HL-60 (cell line): ENCODE results near the gene KRT38.

Source experiments
- DNase-seq, 2 experiments: peaks; one replicate each; pipeline ENCODE4 v3.0.0-alpha.2; 2010 to 2020; ENCODE audit warnings: low read depth in 1 of 2, low spot score in 1 of 2
- H3K27ac ChIP-seq: fragments of 250-450 bp; sonication (Bioruptor Pico); replicated peaks from 2 replicates; pipeline ENCODE4 v1.5.1; 2020; ENCODE audit warnings: mild to moderate bottlenecking, moderate library complexity
- H3K27me3 ChIP-seq: fragments of 250-450 bp; sonication (Bioruptor Pico); 2 replicates; pipeline ENCODE4 v1.5.1; 2021; ENCODE audit warnings: mild to moderate bottlenecking, moderate library complexity; ENCODE audit not compliant: insufficient read depth, poor library complexity, severe bottlenecking
- H3K4me3 ChIP-seq: replicated peaks from 2 replicates; pipeline ENCODE4 v1.5.1; 2011; ENCODE audit warnings: mild to moderate bottlenecking, control low read depth, low read length; ENCODE audit not compliant: insufficient read depth
- CTCF ChIP-seq: IDR thresholded peaks from one replicate; pipeline ENCODE4 v1.5.1; 2011; ENCODE audit warnings: low read length, control low read depth, inconsistent platforms; ENCODE audit not compliant: insufficient read depth
- GABPA ChIP-seq: IDR thresholded peaks from 2 replicates; pipeline ENCODE4 v1.6.1; 2012; ENCODE audit warnings: low read depth
- POLR2AphosphoS5 ChIP-seq: IDR thresholded peaks from 2 replicates; pipeline ENCODE4 v1.6.1; 2012; ENCODE audit warnings: low read depth
- SPI1 ChIP-seq: IDR thresholded peaks from 2 replicates; pipeline ENCODE4 v1.6.1; 2012; ENCODE audit warnings: low read depth, mild to moderate bottlenecking, borderline replicate concordance
- TF ChIP-seq, protein P1 (sequence below): IDR thresholded peaks from 2 replicates; pipeline ENCODE4 v1.6.1; 2012; ENCODE audit warnings: low read depth; ENCODE audit not compliant: insufficient replicate concordance

KRT38 gene

DNA sequence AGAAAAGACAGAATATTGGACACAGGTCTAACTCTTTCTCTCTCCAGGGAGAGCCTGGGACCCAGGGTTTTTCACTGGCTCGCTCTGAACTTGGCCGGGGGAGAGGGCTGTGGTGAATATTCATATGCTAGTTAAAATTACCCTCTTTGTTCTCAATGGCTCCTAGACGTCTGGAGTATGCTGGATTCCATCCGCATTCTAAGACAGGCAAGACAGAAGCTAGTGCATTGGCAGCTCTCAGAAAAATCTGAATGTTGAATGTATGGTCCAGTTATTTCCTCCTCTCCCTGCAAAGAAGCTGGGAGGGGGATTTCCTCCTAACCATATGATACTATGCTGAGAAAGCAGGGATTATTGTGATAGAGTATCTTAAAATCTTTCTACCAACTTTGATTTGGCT, 53.1 kb downstream of the KRT38 start:
- Histone ChIP-seq H3K27me3 (no peaks in the 10 kb centered on the region), H3K4me3 (no peak overlapping the region), H3K27ac (no peak overlapping the region)
- TF ChIP-seq GABPA (no peak), SPI1 (no peak), CTCF (no peak), POLR2AphosphoS5 (no peak)
- TF ChIP-seq, protein P1, sequence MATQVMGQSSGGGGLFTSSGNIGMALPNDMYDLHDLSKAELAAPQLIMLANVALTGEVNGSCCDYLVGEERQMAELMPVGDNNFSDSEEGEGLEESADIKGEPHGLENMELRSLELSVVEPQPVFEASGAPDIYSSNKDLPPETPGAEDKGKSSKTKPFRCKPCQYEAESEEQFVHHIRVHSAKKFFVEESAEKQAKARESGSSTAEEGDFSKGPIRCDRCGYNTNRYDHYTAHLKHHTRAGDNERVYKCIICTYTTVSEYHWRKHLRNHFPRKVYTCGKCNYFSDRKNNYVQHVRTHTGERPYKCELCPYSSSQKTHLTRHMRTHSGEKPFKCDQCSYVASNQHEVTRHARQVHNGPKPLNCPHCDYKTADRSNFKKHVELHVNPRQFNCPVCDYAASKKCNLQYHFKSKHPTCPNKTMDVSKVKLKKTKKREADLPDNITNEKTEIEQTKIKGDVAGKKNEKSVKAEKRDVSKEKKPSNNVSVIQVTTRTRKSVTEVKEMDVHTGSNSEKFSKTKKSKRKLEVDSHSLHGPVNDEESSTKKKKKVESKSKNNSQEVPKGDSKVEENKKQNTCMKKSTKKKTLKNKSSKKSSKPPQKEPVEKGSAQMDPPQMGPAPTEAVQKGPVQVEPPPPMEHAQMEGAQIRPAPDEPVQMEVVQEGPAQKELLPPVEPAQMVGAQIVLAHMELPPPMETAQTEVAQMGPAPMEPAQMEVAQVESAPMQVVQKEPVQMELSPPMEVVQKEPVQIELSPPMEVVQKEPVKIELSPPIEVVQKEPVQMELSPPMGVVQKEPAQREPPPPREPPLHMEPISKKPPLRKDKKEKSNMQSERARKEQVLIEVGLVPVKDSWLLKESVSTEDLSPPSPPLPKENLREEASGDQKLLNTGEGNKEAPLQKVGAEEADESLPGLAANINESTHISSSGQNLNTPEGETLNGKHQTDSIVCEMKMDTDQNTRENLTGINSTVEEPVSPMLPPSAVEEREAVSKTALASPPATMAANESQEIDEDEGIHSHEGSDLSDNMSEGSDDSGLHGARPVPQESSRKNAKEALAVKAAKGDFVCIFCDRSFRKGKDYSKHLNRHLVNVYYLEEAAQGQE = no peak
- DNase-seq = no peak

DNA sequence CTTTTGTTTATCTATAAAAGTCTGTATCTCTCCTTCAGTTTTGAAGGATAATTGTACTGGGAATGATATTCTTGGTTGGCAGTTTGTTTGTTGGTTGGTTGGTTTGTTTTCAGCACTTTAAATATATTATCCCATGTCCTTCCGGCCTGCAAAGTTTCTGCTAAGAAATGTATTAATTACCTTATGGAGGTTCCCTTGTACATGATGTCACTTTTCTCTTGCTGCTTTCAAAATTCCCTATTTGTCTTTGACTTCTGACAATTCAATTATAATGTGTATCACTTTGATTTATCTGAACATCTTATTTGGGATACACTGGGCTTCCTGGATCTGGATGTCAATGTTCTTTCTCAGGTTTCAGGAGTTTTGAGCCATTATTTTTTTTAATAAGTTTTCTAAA, 54.6 kb downstream of the KRT38 start:
- H3K27ac ChIP-seq = no peak overlapping the region
- no peaks in the 10 kb centered on the region for H3K27me3 ChIP-seq
- no peak for DNase-seq
- H3K4me3 ChIP-seq = no peak overlapping the region
- no peak for TF ChIP-seq POLR2AphosphoS5
- TF ChIP-seq GABPA = no peak
